GM12878 (cell line): Measurements from ENCODE around the gene COQ5. TPM values are rescaled to one million over a fixed set of nuclear protein-coding genes. Genes with fewer than 3 reads are reported as not detected.
A peak's percentile ranks its signal among the peaks of the same experiment; 100 is the strongest.

Source experiments
- ATAC-seq: fragments of 200-7000 bp; cut with Tn5 transposase; 3 replicates; pipeline ENCODE4 v1.9.1; 2020; ENCODE audit warnings: mild to moderate bottlenecking, moderate library complexity
- BruUV-seq: library from RNA; stranded (reverse); fragments of 400-500 nt; replicated peaks from 2 replicates; lab custom pipeline; 2021; lab: Mats Ljungman, UMichigan
- CTCF ChIA-PET: fragments of 300-600 bp; sonication (Branson Sonifier 250); formaldehyde crosslinking; extraction: SDS; loops from one replicate; lab custom pipeline; 2021; ENCODE audit warnings: inconsistent platforms; lab: Yijun Ruan, JAX
- POLR2A ChIA-PET: fragments of 350-600 bp; formaldehyde crosslinking; extraction: SDS; loops from one replicate; lab custom pipeline; 2021; ENCODE audit warnings: inconsistent platforms; lab: Charles Lee
- RAD21 ChIA-PET: fragments of 300-600 bp; sonication (Branson Sonifier 250); formaldehyde crosslinking; loops from one replicate; lab custom pipeline; 2023; ENCODE audit warnings: antibody characterized with exemption; ENCODE audit not compliant: unreplicated experiment; lab: Charles Lee
- SMC1A ChIA-PET: fragments of 300-600 bp; sonication (Branson Sonifier 250); formaldehyde crosslinking; loops from one replicate; lab custom pipeline; 2023; ENCODE audit not compliant: unreplicated experiment, uncharacterized antibody; lab: Charles Lee
- DNase-seq: peaks from one replicate; pipeline ENCODE4 v3.0.0-alpha.2; 2011; ENCODE audit warnings: low read depth, low spot score
- FAIRE-seq: peaks from 3 replicates; lab custom pipeline; 2011; peaks lifted over from hg19 to GRCh38; lab: Jason Lieb, UNC
- H2AFZ ChIP-seq: 2 replicates; pipeline ENCODE4 v1.6.0; 2011; ENCODE audit warnings: low read depth, low read length, control low read depth; ENCODE audit not compliant: control insufficient read depth
- H3K27ac ChIP-seq: 2 replicates; pipeline ENCODE4 v1.5.1; 2011; ENCODE audit warnings: control low read depth; ENCODE audit not compliant: control insufficient read depth, insufficient read depth
- H3K27me3 ChIP-seq, 2 experiments: replicated peaks in 1 of 2; 2 replicates each; pipeline versions ENCODE4 v1.6.0 to v1.6.1; 2011; ENCODE audit warnings: low read length in 1 of 2; ENCODE audit not compliant: control insufficient read depth in 2 of 2, insufficient read depth in 2 of 2
- H3K36me3 ChIP-seq, 2 experiments: 2 replicates each; pipeline ENCODE4 v1.5.1; 2011; ENCODE audit warnings: low read length in 1 of 2; ENCODE audit not compliant: control insufficient read depth in 2 of 2, insufficient read depth in 2 of 2
- H3K4me1 ChIP-seq: 2 replicates; pipeline ENCODE4 v1.6.1; 2011; ENCODE audit warnings: mild to moderate bottlenecking, low read length, moderate library complexity, mixed read lengths; ENCODE audit not compliant: control insufficient read depth, insufficient read depth
- H3K4me2 ChIP-seq: 2 replicates; pipeline ENCODE4 v1.6.0; 2011; ENCODE audit warnings: control low read depth; ENCODE audit not compliant: control insufficient read depth, insufficient read depth
- H3K4me3 ChIP-seq: fragments of 200-600 bp; sonication (generic); 2 replicates; pipeline ENCODE4 v1.5.1; 2016
- H3K79me2 ChIP-seq: 2 replicates; pipeline ENCODE4 v1.6.0; 2011; ENCODE audit warnings: low read length; ENCODE audit not compliant: control insufficient read depth, insufficient read depth
- H3K9ac ChIP-seq: 2 replicates; pipeline ENCODE4 v1.8.0; 2011; ENCODE audit warnings: low read length, control low read depth, mixed read lengths; ENCODE audit not compliant: control insufficient read depth, insufficient read depth
- H3K9me3 ChIP-seq: replicated peaks from 3 replicates; pipeline ENCODE4 v1.5.1; 2011; ENCODE audit warnings: mild to moderate bottlenecking, low read length; ENCODE audit not compliant: control insufficient read depth, insufficient read depth
- H4K20me1 ChIP-seq: 2 replicates; pipeline ENCODE4 v1.6.0; 2011; ENCODE audit not compliant: control insufficient read depth, insufficient read depth
- BMI1 ChIP-seq: fragments of 450-650 bp; IDR thresholded peaks from 2 replicates; pipeline ENCODE4 v1.6.1; 2016; ENCODE audit warnings: mild to moderate bottlenecking, moderate library complexity, borderline replicate concordance
- CEBPB ChIP-seq, 2 experiments: fragments of 150-350 bp in 1 of 2; IDR thresholded peaks; 2 replicates each; pipeline ENCODE4 v1.6.1; 2012 to 2014; ENCODE audit warnings: low read depth in 2 of 2, low read length in 2 of 2, borderline replicate concordance in 1 of 2, inconsistent platforms in 1 of 2
- RAD51 ChIP-seq: fragments of 450-650 bp; IDR thresholded peaks from 2 replicates; pipeline ENCODE4 v1.6.1; 2016; ENCODE audit warnings: moderate library complexity, mild to moderate bottlenecking, inconsistent platforms
- SIN3A ChIP-seq: IDR thresholded peaks from 2 replicates; pipeline ENCODE4 v1.6.1; 2012; ENCODE audit warnings: low read depth, low read length, improper control_type of control experiment
- SMAD5 ChIP-seq: IDR thresholded peaks from 2 replicates; pipeline ENCODE4 v1.6.1; 2016; ENCODE audit warnings: antibody characterized with exemption, low read depth
- STAT1 ChIP-seq: fragments of 450-650 bp; conservative IDR thresholded peaks from 2 replicates; pipeline ENCODE4 v1.6.1; 2014; ENCODE audit warnings: antibody characterized with exemption, mild to moderate bottlenecking
- WGBS: methylation state at CpG from one replicate; pipeline ENCODE4 v1.1.6; 2016; ENCODE audit warnings: low lambda C conversion rate; ENCODE audit not compliant: insufficient replicate concordance, insufficient coverage; ENCODE audit errors: missing lambda C conversion rate; 5-methylcytosine and 5-hydroxymethylcytosine counted together
- in situ Hi-C: fragments of 300-500 bp; cut with MboI; formaldehyde crosslinking; loops from 9 replicates; pipeline ENCODE4 v1.14.3; 2018; ENCODE audit warnings: mixed read lengths
- intact Hi-C: fragments of 100-400 bp; cut with micrococcal nuclease; formaldehyde crosslinking; loops from one replicate; pipeline ENCODE4 v1.14.2; 2022; ENCODE audit not compliant: unreplicated experiment
- polyA plus RNA-seq, 11 experiments: library from polyadenylated mRNA; depleted of rRNA in 4 of 11; unstranded in 6 of 11; stranded (reverse) in 5 of 11; fragments of >200 nt; fragmentation: Nextera tagmentation in 4 of 11; fragmentation: Illumina TruSeq in 1 of 11; extraction: Ambion mirVana in 4 of 11; extraction: Trizol in 1 of 11; gene quantifications; 1 replicate in 1 of 11; 2 replicates in 10 of 11; pipeline versions ENCODE4 v1.2.1 to v1.2.3, GENCODE V29; 2011 to 2016; ENCODE audit warnings: inconsistent platforms in 2 of 11, missing spikeins in 2 of 11, low read depth in 1 of 11
- total RNA-seq, 4 experiments: library from RNA; depleted of rRNA in 3 of 4; stranded (reverse); fragments of >200 nt in 3 of 4; fragmentation: Illumina TruSeq in 1 of 4; extraction: Trizol in 1 of 4; gene quantifications; 2 replicates each; pipeline versions ENCODE4 v1.2.1 to v1.2.3, GENCODE V29; 2013 to 2021
- TF ChIP-seq, protein P1 (sequence below): IDR thresholded peaks from 2 replicates; pipeline ENCODE4 v1.6.1; 2011; ENCODE audit warnings: low read depth, mild to moderate bottlenecking, low read length, moderate library complexity, borderline replicate concordance; ENCODE audit errors: extremely low read depth
- TF ChIP-seq, protein P2 (sequence below): fragments of 450-650 bp; formaldehyde crosslinking; IDR thresholded peaks from 2 replicates; pipeline ENCODE4 v1.4.0; 2022; ENCODE audit warnings: mild to moderate bottlenecking, moderate library complexity

The COQ5 gene
- total and polyA plus RNA-seq, 10 of the 15 experiments (the other 5 are each of a cell fraction or from before 2014, with no cell fraction given) = 24.8 to 69.3 (median 37.8) TPM

DNA sequence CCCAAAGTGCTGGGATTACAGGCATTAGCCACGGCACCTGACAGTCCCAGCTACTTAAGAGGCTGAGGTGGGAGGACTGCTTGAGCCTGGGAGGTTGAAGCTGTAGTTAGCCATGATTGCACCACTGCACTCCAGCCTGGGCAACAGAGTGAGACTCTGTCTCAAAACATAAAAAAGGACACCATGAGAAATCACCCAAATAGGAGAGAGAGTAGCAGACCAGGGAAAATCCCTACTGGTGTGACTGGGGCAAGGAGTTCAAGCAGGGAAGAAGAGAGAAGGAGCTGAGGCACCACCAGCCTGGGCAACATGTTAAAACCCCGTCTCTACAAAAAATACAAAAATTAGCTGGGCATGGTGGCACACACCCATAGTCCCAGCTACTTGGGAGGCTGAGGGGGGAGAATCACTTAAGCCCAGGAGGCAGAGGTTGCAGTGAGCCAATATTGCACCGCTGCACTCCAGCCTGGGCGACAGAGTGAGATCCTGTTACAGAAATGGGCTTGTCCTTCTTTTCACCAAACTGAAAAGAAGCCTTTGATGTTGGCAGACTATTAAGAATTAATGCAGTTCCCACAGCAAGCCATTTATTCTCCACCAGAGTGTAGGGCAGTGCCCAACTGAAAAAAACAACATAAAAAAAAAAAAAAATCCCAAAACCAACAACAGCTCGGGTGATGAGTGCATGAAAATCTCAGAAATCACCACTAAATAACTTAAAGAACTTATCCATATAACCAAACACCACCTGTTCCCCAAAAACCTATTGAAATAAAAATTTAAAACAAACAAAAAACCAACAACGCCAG lies 54.9 kb downstream of the COQ5 start:
- in situ Hi-C loops = no loop called here
- BruUV-seq = no TSS peak
- no peaks in the 10 kb centered on the region for H3K9me3 ChIP-seq
- TF ChIP-seq RAD51 = no peak
- TF ChIP-seq, all 136 proteins: peak for 0
- ATAC-seq (no peak), DNase-seq (no peak), FAIRE-seq (no peak)
- Histone ChIP-seq H3K4me1 (peaks cover 4% of the 10 kb centered on the region; the same call in 1 of the 2 replicates), H3K4me3 (no peak overlapping the region), H3K36me3 (no peaks in the 10 kb centered on the region), H3K27ac (no peak overlapping the region), H3K9ac (no peak overlapping the region), H4K20me1 (no peaks in the 10 kb centered on the region), H2AFZ (no peak overlapping the region), H3K4me2 (0 out of 2 replicates have a peak overlapping the region, but pooled peaks have one; percentile 17), H3K79me2 (peaks cover 13% of the 10 kb centered on the region), H3K27me3 (no peaks in the 10 kb centered on the region)
- ChIA-PET POLR2A (interaction anchor here (0.6 to 2.0 kb wide), 5 partner anchors 11 to 64 kb away, joined by 4 to 7 read pairs (median 4); no protein-coding TSS in a partner anchor), RAD21 (interaction anchor here (0.7 to 0.8 kb wide), 2 partner anchors 23 to 76 kb away, joined by 3 to 6 read pairs; no protein-coding TSS in a partner anchor), CTCF (interaction anchor here (0.6 to 2.7 kb wide), 7 partner anchors 12 to 157 kb away, joined by 3 to 9 read pairs (median 5); partner anchors contain the start of gene DYNLL1), SMC1A (interaction anchor here (1.1 to 1.3 kb wide), 2 partner anchors 10 to 23 kb away, joined by 3 read pairs; no protein-coding TSS in a partner anchor)
- intact Hi-C loops = no loop called here
- 74% methylated on average over 6 of the region's 6 CpGs for WGBS

DNA sequence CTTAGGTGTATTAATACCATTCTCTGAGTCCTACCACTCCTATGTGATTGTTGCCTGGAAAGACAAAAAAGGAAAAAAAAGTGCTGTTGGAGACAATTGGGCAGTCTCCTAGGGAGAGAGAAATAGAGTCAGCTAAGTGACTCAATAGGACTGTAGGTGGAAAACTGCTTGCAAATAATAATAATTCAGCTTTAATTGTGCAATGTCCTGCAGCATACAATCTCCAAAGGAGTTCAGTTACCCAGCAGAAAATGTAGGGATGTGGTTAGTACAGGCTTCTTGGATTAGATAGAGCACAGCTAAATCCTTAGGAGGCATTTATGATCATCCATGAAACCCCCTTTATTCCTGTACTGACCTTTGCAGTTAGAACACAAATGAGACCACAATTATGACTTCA lies 56.4 kb downstream of the COQ5 start:
- Histone ChIP-seq H3K4me2 (no peak overlapping the region), H4K20me1 (peaks cover 4% of the 10 kb centered on the region), H3K27me3 (no peaks in the 10 kb centered on the region), H3K79me2 (peaks cover 28% of the 10 kb centered on the region), H3K9ac (no peak overlapping the region), H3K4me3 (no peak overlapping the region), H3K9me3 (no peaks in the 10 kb centered on the region), H3K4me1 (peaks cover 8% of the 10 kb centered on the region), H3K27ac (no peak overlapping the region), H2AFZ (no peak overlapping the region), H3K36me3 (peaks cover 0 to 2% of the 10 kb centered on the region in 2 experiments; a peak in 1 of 4 replicates)
- no peak for DNase-seq
- no peak for ATAC-seq
- CTCF ChIA-PET = interaction anchor here (0.9 to 1.6 kb wide), 4 partner anchors 11 to 170 kb away, joined by 3 to 5 read pairs (median 3); partner anchors contain the start of gene DYNLL1
- POLR2A ChIA-PET = interaction anchor here (0.6 to 2.0 kb wide), 2 partner anchors 23 to 27 kb away, joined by 3 to 7 read pairs; partner anchors contain the start of gene DYNLL1
- intact Hi-C loops = no loop called here
- SMC1A ChIA-PET = interaction anchor here (0.6 to 1.1 kb wide), 4 partner anchors 9 to 731 kb away, joined by 3 read pairs; no protein-coding TSS in a partner anchor
- TSS peak; percentile 38 for BruUV-seq
- in situ Hi-C loops = no loop called here
- RAD21 ChIA-PET = interaction anchor here (1.5 kb wide), 1 partner anchor 109 kb away, joined by 3 read pairs; the partner anchor contains the start of gene POP5
- no peak for FAIRE-seq
- TF ChIP-seq BMI1 = no peak
- TF ChIP-seq, protein P1, sequence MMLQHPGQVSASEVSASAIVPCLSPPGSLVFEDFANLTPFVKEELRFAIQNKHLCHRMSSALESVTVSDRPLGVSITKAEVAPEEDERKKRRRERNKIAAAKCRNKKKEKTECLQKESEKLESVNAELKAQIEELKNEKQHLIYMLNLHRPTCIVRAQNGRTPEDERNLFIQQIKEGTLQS = no peak
- no peak for TF ChIP-seq SIN3A
- no peak for TF ChIP-seq SMAD5
- TF ChIP-seq STAT1 = no peak
- no peak for TF ChIP-seq CEBPB (IDR thresholded peaks at IDR 0.05; ENCODE audit: borderline replicate concordance in 1 of 2, low read depth in 2 of 2, low read length in 2 of 2)
- TF ChIP-seq, protein P2, sequence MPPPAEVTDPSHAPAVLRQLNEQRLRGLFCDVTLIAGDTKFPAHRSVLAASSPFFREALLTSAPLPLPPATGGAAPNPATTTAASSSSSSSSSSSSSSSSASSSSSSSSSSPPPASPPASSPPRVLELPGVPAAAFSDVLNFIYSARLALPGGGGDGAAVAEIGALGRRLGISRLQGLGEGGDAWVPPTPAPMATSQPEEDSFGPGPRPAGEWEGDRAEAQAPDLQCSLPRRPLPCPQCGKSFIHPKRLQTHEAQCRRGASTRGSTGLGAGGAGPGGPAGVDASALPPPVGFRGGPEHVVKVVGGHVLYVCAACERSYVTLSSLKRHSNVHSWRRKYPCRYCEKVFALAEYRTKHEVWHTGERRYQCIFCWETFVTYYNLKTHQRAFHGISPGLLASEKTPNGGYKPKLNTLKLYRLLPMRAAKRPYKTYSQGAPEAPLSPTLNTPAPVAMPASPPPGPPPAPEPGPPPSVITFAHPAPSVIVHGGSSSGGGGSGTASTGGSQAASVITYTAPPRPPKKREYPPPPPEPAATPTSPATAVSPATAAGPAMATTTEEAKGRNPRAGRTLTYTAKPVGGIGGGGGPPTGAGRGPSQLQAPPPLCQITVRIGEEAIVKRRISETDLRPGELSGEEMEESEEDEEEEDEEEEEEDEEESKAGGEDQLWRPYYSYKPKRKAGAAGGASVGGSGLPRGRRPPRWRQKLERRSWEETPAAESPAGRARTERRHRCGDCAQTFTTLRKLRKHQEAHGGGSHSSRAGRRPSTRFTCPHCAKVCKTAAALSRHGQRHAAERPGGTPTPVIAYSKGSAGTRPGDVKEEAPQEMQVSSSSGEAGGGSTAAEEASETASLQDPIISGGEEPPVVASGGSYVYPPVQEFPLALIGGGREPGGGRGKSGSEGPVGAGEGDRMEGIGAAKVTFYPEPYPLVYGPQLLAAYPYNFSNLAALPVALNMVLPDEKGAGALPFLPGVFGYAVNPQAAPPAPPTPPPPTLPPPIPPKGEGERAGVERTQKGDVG = no peak
